Iris pigment epithelial cell (primary cell): ENCODE measurements around the gene U2AF2.

ENCODE experiments used
- DNase-seq: peaks from one replicate; pipeline ENCODE4 v3.0.0-alpha.2; 2011; ENCODE audit warnings: low read depth

Gene U2AF2

GRCh38 chr19:55676383-55676782 lies 21.5 kb downstream of the U2AF2 start:
- DNase-seq: peak; percentile 17

- DNase-seq: peak; percentile 9
Measured at GRCh38 chr19:55676889-55677505, 22.2 kb downstream of the U2AF2 start.

- DNase-seq: no peak
Measured at GRCh38 chr19:55677572-55678028, 22.8 kb downstream of the U2AF2 start.

GRCh38 chr19:55678121-55678671 lies 23.4 kb downstream of the U2AF2 start:
- no peak for DNase-seq

- DNase-seq: peak; percentile 39
Measured at GRCh38 chr19:55679343-55680257, 24.8 kb downstream of the U2AF2 start.

GRCh38 chr19:55680339-55681130 lies 25.7 kb downstream of the U2AF2 start:
- no peak for DNase-seq

GRCh38 chr19:55681131-55682092 lies 26.6 kb downstream of the U2AF2 start:
- DNase-seq: peak; percentile 49

- DNase-seq: no peak
Measured at GRCh38 chr19:55683449-55684261, 28.8 kb downstream of the U2AF2 start.

- DNase-seq: no peak
Measured at GRCh38 chr19:55684946-55685681, 30.3 kb downstream of the U2AF2 start.

- DNase-seq: no peak
Measured at GRCh38 chr19:55685776-55686175, 30.9 kb downstream of the U2AF2 start.

- no peak for DNase-seq
Measured at GRCh38 chr19:55686311-55687050, 31.6 kb downstream of the U2AF2 start.

- DNase-seq: no peak
Measured at GRCh38 chr19:55687281-55688201, 32.7 kb downstream of the U2AF2 start.

GRCh38 chr19:55688422-55689218 lies 33.8 kb downstream of the U2AF2 start:
- no peak for DNase-seq

- DNase-seq: no peak
Measured at GRCh38 chr19:55689411-55690108, 34.7 kb downstream of the U2AF2 start.

GRCh38 chr19:55690109-55690768 lies 35.4 kb downstream of the U2AF2 start:
- DNase-seq: no peak
